Activated effector memory CD4-positive, alpha-beta T cell treated with anti-CD3 and anti-CD28 coated beads, Interleukin-2, amount 50 U/mL, for 16 hours (primary cell): ENCODE results near the gene GOLGA7B.
"Not testable (repeated sequence)": the region's sequence is repeated elsewhere in the genome, so short reads cannot be mapped to it uniquely, and the experiment has no call there.

Experiments used
- DNase-seq: peaks from one replicate; pipeline ENCODE4 v3.0.0-alpha.2; 2020

GOLGA7B gene

GRCh38 chr10:97836446-97836845, 13.2 kb upstream of the GOLGA7B start:
- no peak for DNase-seq

GRCh38 chr10:97838091-97838490, 11.6 kb upstream of the GOLGA7B start:
- DNase-seq: no peak

GRCh38 chr10:97841166-97841565, 8.5 kb upstream of the GOLGA7B start:
- peak; percentile 25 for DNase-seq

GRCh38 chr10:97842114-97842513, 7.5 kb upstream of the GOLGA7B start:
- DNase-seq: not testable (repeated sequence)

- DNase-seq: no peak
These were observed 6.9 kb upstream of the GOLGA7B start for GRCh38 chr10:97842656-97843280.

GRCh38 chr10:97843281-97843671, 6.4 kb upstream of the GOLGA7B start:
- peak; percentile 5 for DNase-seq

GRCh38 chr10:97843972-97844371, 5.7 kb upstream of the GOLGA7B start:
- DNase-seq: not testable (repeated sequence)

GRCh38 chr10:97844678-97845077, 5.0 kb upstream of the GOLGA7B start:
- DNase-seq: peak; percentile 5

- no peak for DNase-seq
These were observed 448 bp upstream of the GOLGA7B start for GRCh38 chr10:97849103-97849686.

- peak; percentile 69 for DNase-seq
These were observed 803 bp downstream of the GOLGA7B start for GRCh38 chr10:97850446-97850845.

- peak; percentile 73 for DNase-seq
These were observed 1.8 kb downstream of the GOLGA7B start for GRCh38 chr10:97851341-97852001.

- DNase-seq: peak; percentile 53
These were observed 2.6 kb downstream of the GOLGA7B start for GRCh38 chr10:97852277-97852676.

- DNase-seq: no peak
These were observed 3.3 kb downstream of the GOLGA7B start for GRCh38 chr10:97852840-97853405.

GRCh38 chr10:97854743-97855142, 5.1 kb downstream of the GOLGA7B start:
- DNase-seq: no peak

GRCh38 chr10:97858001-97858439, 8.4 kb downstream of the GOLGA7B start:
- no peak for DNase-seq

GRCh38 chr10:97861097-97861750, 11.6 kb downstream of the GOLGA7B start:
- DNase-seq: no peak

GRCh38 chr10:97861924-97862323, 12.3 kb downstream of the GOLGA7B start:
- no peak for DNase-seq

- DNase-seq: peak; percentile 46
These were observed 14.2 kb downstream of the GOLGA7B start for GRCh38 chr10:97863808-97864207.

- no peak for DNase-seq
These were observed 15.8 kb downstream of the GOLGA7B start for GRCh38 chr10:97865488-97865887.

GRCh38 chr10:97866524-97867219, 17.0 kb downstream of the GOLGA7B start:
- DNase-seq: no peak

GRCh38 chr10:97867220-97867800, 17.7 kb downstream of the GOLGA7B start:
- DNase-seq: no peak

GRCh38 chr10:97868134-97868685, 18.6 kb downstream of the GOLGA7B start:
- no peak for DNase-seq
